T-cell (primary cell): Measurements from ENCODE around the gene TENM3. TPM values are rescaled to one million over a fixed set of nuclear protein-coding genes. Genes with fewer than 3 reads are reported as not detected.

Experiments used
- ATAC-seq, 4 experiments: fragments of 200-7000 bp in 3 of 4; fragments of 150-1000 bp in 1 of 4; cut with Tn5 transposase; replicated peaks in 1 of 4; 1 replicate in 3 of 4; 2 replicates in 1 of 4; pipeline ENCODE4 v1.10.0; 2021; ENCODE audit warnings: moderate library complexity in 3 of 4, mild to moderate bottlenecking in 2 of 4, moderate number of reproducible peaks in 1 of 4
- CTCF ChIA-PET, 2 donors: fragments of 300-600 bp; sonication (Branson Sonifier 250); formaldehyde crosslinking; loops; one replicate each; lab custom pipeline; 2022; ENCODE audit warnings: antibody characterized with exemption in 2 of 2; lab: Charles Lee
- POLR2A ChIA-PET, 2 donors: fragments of 300-600 bp; sonication (Branson Sonifier 250); formaldehyde crosslinking; loops; one replicate each; lab custom pipeline; 2022; ENCODE audit warnings: antibody characterized with exemption in 2 of 2; lab: Charles Lee
- DNase-seq, 35 experiments: peaks; one replicate each; pipeline versions ENCODE4 v3.0.0 to v3.0.0-alpha.2; 2013 to 2023
- H3K27ac ChIP-seq: one replicate; pipeline ENCODE4 v1.5.1; 2013; ENCODE audit warnings: low read length
- H3K27me3 ChIP-seq, 2 experiments: replicated peaks in 1 of 2; 1 replicate in 1 of 2; 2 replicates in 1 of 2; pipeline versions ENCODE4 v1.6.1 to v1.7.0; 2013; ENCODE audit warnings: low read length in 1 of 2, mixed read lengths in 1 of 2; ENCODE audit not compliant: control insufficient read depth in 2 of 2, insufficient read depth in 2 of 2; ENCODE audit errors: extremely low read depth in 1 of 2
- H3K36me3 ChIP-seq, 2 donors: 1 replicate in 1 of 2; 2 replicates in 1 of 2; pipeline versions ENCODE4 v1.6.1 to v1.7.0; 2013; ENCODE audit warnings: low read length in 1 of 2; ENCODE audit not compliant: control insufficient read depth in 2 of 2, insufficient read depth in 1 of 2; ENCODE audit errors: extremely low read depth in 1 of 2
- H3K4me1 ChIP-seq, 2 experiments: 1 replicate in 1 of 2; 2 replicates in 1 of 2; pipeline versions ENCODE4 v1.6.1 to v1.7.0; 2013; ENCODE audit warnings: low read length in 2 of 2, mixed read lengths in 1 of 2; ENCODE audit not compliant: insufficient read depth in 2 of 2, control insufficient read depth in 1 of 2; ENCODE audit errors: extremely low read depth in 1 of 2
- H3K4me3 ChIP-seq, 2 donors: 1 replicate in 1 of 2; 2 replicates in 1 of 2; pipeline versions ENCODE4 v1.5.1 to v1.7.0; 2013; ENCODE audit warnings: mild to moderate bottlenecking in 2 of 2, low read length in 1 of 2, moderate library complexity in 1 of 2; ENCODE audit not compliant: control insufficient read depth in 1 of 2; ENCODE audit errors: extremely low read depth in 1 of 2
- H3K9me3 ChIP-seq: 2 replicates; pipeline ENCODE4 v1.7.0; 2013
- H3K27ac Mint-ChIP-seq, 2 donors: one replicate each; pipeline ENCODE4 v1.8.0; 2020 to 2021; ENCODE audit warnings: mild to moderate bottlenecking in 2 of 2, mixed read lengths in 2 of 2
- H3K27me3 Mint-ChIP-seq, 2 donors: one replicate each; pipeline ENCODE4 v1.8.0; 2021 to 2022; ENCODE audit warnings: mixed read lengths in 2 of 2
- H3K36me3 Mint-ChIP-seq: one replicate; pipeline ENCODE4 v1.8.0; 2021; ENCODE audit warnings: mixed read lengths
- H3K4me1 Mint-ChIP-seq, 3 donors: one replicate each; pipeline ENCODE4 v1.8.0; 2020 to 2022; ENCODE audit warnings: mixed read lengths in 3 of 3, mild to moderate bottlenecking in 1 of 3
- H3K4me3 Mint-ChIP-seq, 3 donors: one replicate each; pipeline ENCODE4 v1.8.0; 2020 to 2022; ENCODE audit warnings: mild to moderate bottlenecking in 3 of 3, mixed read lengths in 3 of 3, moderate library complexity in 3 of 3
- H3K9me3 Mint-ChIP-seq, 3 donors: one replicate each; pipeline ENCODE4 v1.8.0; 2020 to 2022; ENCODE audit warnings: mixed read lengths in 3 of 3
- WGBS: methylation state at CpG from one replicate; pipeline ENCODE4 v1.1.5; 2013; ENCODE audit warnings: missing lambda C conversion rate; ENCODE audit not compliant: insufficient coverage; 5-methylcytosine and 5-hydroxymethylcytosine counted together
- total RNA-seq, 35 experiments: library from RNA in 6 of 35; stranded (reverse) in 6 of 35; fragments of 120-200 nt in 1 of 35; gene quantifications; one replicate each; pipeline versions ENCODE4 v1.2.1 to v1.2.4 and lab custom pipeline; 2013 to 2026

Gene TENM3
- total RNA-seq, 5 donors from 2014 or later (not counting 1 experiment from before 2014, with no cell fraction given): 0.03 to 0.44 (median 0.16) TPM; not detected in 2

DNA sequence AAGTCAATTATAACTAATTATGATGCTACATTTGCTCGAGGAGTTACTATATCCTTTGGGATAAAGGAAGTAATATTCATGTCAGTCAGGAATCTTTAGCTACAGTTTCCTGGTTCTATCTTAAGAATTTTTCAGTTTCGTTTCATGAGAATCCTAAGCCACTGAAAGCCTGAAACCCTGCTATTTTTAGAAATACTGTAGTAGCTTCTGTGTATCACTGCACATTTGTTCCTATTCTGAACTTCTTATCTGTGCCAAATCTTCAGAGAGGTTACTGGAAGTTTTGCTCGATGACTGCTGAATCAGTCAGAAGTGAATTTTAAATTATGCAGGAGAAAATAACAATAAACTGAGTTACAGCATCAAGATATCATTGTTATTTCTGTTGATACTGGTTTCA is 249.2 kb downstream of the TENM3 start:
- H3K27me3 Mint-ChIP-seq: peaks cover 3 to 22% of the 10 kb centered on the region in 2 donors
- no peak for ATAC-seq
- Histone ChIP-seq H3K27ac (no peak overlapping the region), H3K9me3 (no peaks in the 10 kb centered on the region), H3K27me3 (peaks cover 0 to 7% of the 10 kb centered on the region in 2 experiments), H3K4me3 (no peak overlapping the region), H3K4me1 (no peaks in the 10 kb centered on the region), H3K36me3 (no peaks in the 10 kb centered on the region)
- no CpG with 5 or more reads among the region's 3 CpGs for WGBS
- ChIA-PET POLR2A (no interaction called here), CTCF (interaction anchor here in 1 of 2 donors (0.6 kb wide), 1 partner anchor 435 kb away, joined by 3 read pairs; no protein-coding TSS in a partner anchor)
- H3K27ac Mint-ChIP-seq: no peak overlapping the region
- no peak for DNase-seq
- H3K4me1 Mint-ChIP-seq: peaks cover 6 to 13% (median 10%) of the 10 kb centered on the region in 3 donors
- H3K36me3 Mint-ChIP-seq: no peaks in the 10 kb centered on the region
- no peak overlapping the region for H3K4me3 Mint-ChIP-seq
- H3K9me3 Mint-ChIP-seq: no peaks in the 10 kb centered on the region

DNA sequence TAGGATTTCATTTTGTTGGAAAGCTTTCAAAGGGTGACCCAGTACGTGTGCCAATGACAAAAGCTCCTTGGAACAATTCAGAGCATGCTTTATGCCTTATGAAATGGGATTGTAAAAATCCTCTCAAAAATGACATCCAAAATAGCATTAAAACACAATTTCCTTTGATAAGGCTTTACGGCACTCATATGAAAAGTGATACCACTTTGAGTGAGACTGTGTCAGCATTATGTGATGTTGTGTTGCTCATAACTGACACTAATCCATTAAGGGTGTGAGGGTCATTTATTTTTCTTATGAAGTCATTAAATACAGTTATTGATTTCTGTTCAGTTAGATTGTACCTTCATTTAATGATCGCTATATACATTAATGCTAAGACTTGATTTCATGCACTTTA is 250.2 kb downstream of the TENM3 start:
- no peaks in the 10 kb centered on the region for H3K4me1 ChIP-seq
- peaks cover 0 to 7% of the 10 kb centered on the region in 2 experiments for H3K27me3 ChIP-seq
- no CpG with 5 or more reads among the region's 3 CpGs for WGBS
- no peak for DNase-seq
- ATAC-seq: no peak
- H3K27me3 Mint-ChIP-seq: peaks cover 5 to 22% of the 10 kb centered on the region in 2 donors
- H3K36me3 ChIP-seq: no peaks in the 10 kb centered on the region
- no peak overlapping the region for H3K27ac Mint-ChIP-seq
- POLR2A ChIA-PET: no interaction called here
- CTCF ChIA-PET: no interaction called here
- no peaks in the 10 kb centered on the region for H3K36me3 Mint-ChIP-seq
- H3K9me3 Mint-ChIP-seq: no peaks in the 10 kb centered on the region
- H3K4me3 ChIP-seq: no peak overlapping the region
- H3K9me3 ChIP-seq: no peaks in the 10 kb centered on the region
- no peak overlapping the region for H3K4me3 Mint-ChIP-seq
- H3K27ac ChIP-seq: no peak overlapping the region
- H3K4me1 Mint-ChIP-seq: peaks cover 6 to 13% (median 10%) of the 10 kb centered on the region in 3 donors

DNA sequence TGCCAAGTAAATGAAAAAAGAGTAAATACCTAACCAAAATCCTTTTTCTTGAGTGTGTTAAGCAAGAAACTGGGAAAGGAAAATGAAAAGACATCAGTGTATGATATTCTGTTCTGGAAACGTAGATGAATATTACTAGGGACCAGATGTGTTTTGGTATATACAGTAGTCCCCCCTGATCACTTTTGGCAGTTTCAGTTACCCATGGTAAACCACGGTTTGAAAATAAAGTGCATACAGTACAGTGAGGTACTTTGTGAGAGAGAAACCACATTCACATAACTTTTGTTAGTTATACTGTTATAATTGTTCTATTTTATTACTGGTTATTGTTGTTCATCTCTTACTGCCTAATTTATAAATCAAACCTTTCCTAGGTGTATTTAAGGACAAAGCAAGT is 250.9 kb downstream of the TENM3 start:
- Mint-ChIP-seq H3K27me3 (peaks cover 5 to 22% of the 10 kb centered on the region in 2 donors), H3K4me1 (peaks cover 6 to 13% (median 10%) of the 10 kb centered on the region in 3 donors), H3K27ac (no peak overlapping the region), H3K36me3 (no peaks in the 10 kb centered on the region), H3K4me3 (no peak overlapping the region), H3K9me3 (no peaks in the 10 kb centered on the region)
- Histone ChIP-seq H3K27ac (no peak overlapping the region), H3K4me1 (no peaks in the 10 kb centered on the region), H3K36me3 (no peaks in the 10 kb centered on the region), H3K27me3 (peaks cover 0 to 7% of the 10 kb centered on the region in 2 experiments), H3K4me3 (no peak overlapping the region), H3K9me3 (no peaks in the 10 kb centered on the region)
- ChIA-PET CTCF (no interaction called here), POLR2A (no interaction called here)
- ATAC-seq: no peak
- no CpG with 5 or more reads among the region's 2 CpGs for WGBS
- DNase-seq: no peak

DNA sequence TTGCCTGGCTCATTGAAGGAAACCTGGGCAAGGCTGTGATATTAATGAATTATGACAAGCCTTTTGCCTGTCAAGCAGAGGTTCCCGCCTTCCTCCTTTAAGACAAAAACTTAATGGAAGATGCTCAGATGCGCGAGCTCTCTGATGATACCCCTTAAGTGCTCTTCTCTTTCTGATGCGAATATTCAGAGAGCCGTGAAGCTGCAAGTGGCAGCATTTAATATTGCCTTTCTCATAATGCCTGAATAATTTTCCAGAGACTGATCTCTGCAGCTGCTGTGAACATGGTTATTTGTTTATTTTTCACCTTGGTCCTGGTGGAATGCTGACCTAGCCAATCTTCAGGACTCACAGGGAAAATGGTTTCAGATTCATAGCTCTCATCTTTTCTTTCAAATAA is 251.8 kb downstream of the TENM3 start:
- ChIA-PET POLR2A (no interaction called here), CTCF (interaction anchor here in 1 of 2 donors (0.6 kb wide), 1 partner anchor 760 kb away, joined by 4 read pairs; no protein-coding TSS in a partner anchor)
- no peak for DNase-seq
- no peaks in the 10 kb centered on the region for H3K9me3 Mint-ChIP-seq
- Histone ChIP-seq H3K4me1 (no peaks in the 10 kb centered on the region), H3K27ac (no peak overlapping the region), H3K9me3 (no peaks in the 10 kb centered on the region), H3K36me3 (no peaks in the 10 kb centered on the region), H3K4me3 (no peak overlapping the region), H3K27me3 (peaks cover 0 to 4% of the 10 kb centered on the region in 2 experiments)
- no peak overlapping the region for H3K4me3 Mint-ChIP-seq
- no peak for ATAC-seq
- H3K27ac Mint-ChIP-seq: no peak overlapping the region
- peaks cover 5 to 22% of the 10 kb centered on the region in 2 donors for H3K27me3 Mint-ChIP-seq
- peaks cover 6 to 13% (median 10%) of the 10 kb centered on the region in 3 donors for H3K4me1 Mint-ChIP-seq
- H3K36me3 Mint-ChIP-seq: no peaks in the 10 kb centered on the region
- WGBS: 100% methylated on average over 4 of the region's 5 CpGs

- peaks cover 6 to 13% (median 10%) of the 10 kb centered on the region in 3 donors for H3K4me1 Mint-ChIP-seq
- POLR2A ChIA-PET: no interaction called here
Observed at GRCh38 chr4:182495645-182496385, 252.6 kb downstream of the TENM3 start.

GRCh38 chr4:182496408-182496807 is 253.2 kb downstream of the TENM3 start:
- no peak for DNase-seq
- Histone ChIP-seq H3K36me3 (no peaks in the 10 kb centered on the region), H3K27ac (no peak overlapping the region), H3K9me3 (no peaks in the 10 kb centered on the region), H3K4me1 (no peaks in the 10 kb centered on the region), H3K4me3 (no peak overlapping the region), H3K27me3 (peaks cover 0 to 4% of the 10 kb centered on the region in 2 experiments)
- POLR2A ChIA-PET: no interaction called here
- WGBS: no CpG with 5 or more reads among the region's 4 CpGs
- peaks cover 4 to 16% of the 10 kb centered on the region in 2 donors for H3K27me3 Mint-ChIP-seq
- no peak overlapping the region for H3K27ac Mint-ChIP-seq
- H3K9me3 Mint-ChIP-seq: no peaks in the 10 kb centered on the region
- peaks cover 6 to 13% (median 10%) of the 10 kb centered on the region in 3 donors for H3K4me1 Mint-ChIP-seq
- H3K4me3 Mint-ChIP-seq: no peak overlapping the region
- ATAC-seq: no peak
- CTCF ChIA-PET: interaction anchor here in 1 of 2 donors (0.7 kb wide), 1 partner anchor 760 kb away, joined by 3 read pairs; no protein-coding TSS in a partner anchor
- H3K36me3 Mint-ChIP-seq: no peaks in the 10 kb centered on the region

More at GRCh38 chr4:182495645-182496385, 252.6 kb downstream of the TENM3 start:
- H3K9me3 Mint-ChIP-seq: no peaks in the 10 kb centered on the region
- Histone ChIP-seq H3K27ac (no peak overlapping the region), H3K9me3 (no peaks in the 10 kb centered on the region), H3K27me3 (peaks cover 0 to 4% of the 10 kb centered on the region in 2 experiments), H3K36me3 (no peaks in the 10 kb centered on the region), H3K4me3 (no peak overlapping the region), H3K4me1 (no peaks in the 10 kb centered on the region)
- peaks cover 4 to 16% of the 10 kb centered on the region in 2 donors for H3K27me3 Mint-ChIP-seq
- no CpG with 5 or more reads among the region's 6 CpGs for WGBS
- H3K36me3 Mint-ChIP-seq: no peaks in the 10 kb centered on the region
- CTCF ChIA-PET: interaction anchor here in 1 of 2 donors (0.6 kb wide), 1 partner anchor 760 kb away, joined by 4 read pairs; no protein-coding TSS in a partner anchor
- H3K27ac Mint-ChIP-seq: no peak overlapping the region
- ATAC-seq: no peak
- H3K4me3 Mint-ChIP-seq: no peak overlapping the region
- no peak for DNase-seq
